Renal pelvis (tissue), 4 donors: ENCODE measurements around the gene ANAPC13. TPM values are rescaled to one million over a fixed set of nuclear protein-coding genes. Genes with fewer than 3 reads are reported as not detected.

Experiments used
- DNase-seq: peaks from one replicate; pipeline ENCODE4 v3.0.0-alpha.2; 2013
- polyA plus RNA-seq, 3 donors: library from polyadenylated mRNA; unstranded; fragments of 120-200 nt; gene quantifications; one replicate each; pipeline ENCODE4 v1.2.1, GENCODE V29; 2013; ENCODE audit not compliant: insufficient read length in 3 of 3

The ANAPC13 gene
- polyA plus RNA-seq, 3 donors, result 114 to 128 (median 119) TPM

GRCh38 chr3:134496471-134497071 lies 10.8 kb upstream of the ANAPC13 start:
- DNase-seq, result no peak

- no peak for DNase-seq
Measured at GRCh38 chr3:134495980-134496379, 10.2 kb upstream of the ANAPC13 start.

- no peak for DNase-seq
Measured at GRCh38 chr3:134494495-134494894, 8.7 kb upstream of the ANAPC13 start.

GRCh38 chr3:134487406-134487805 lies 1.6 kb upstream of the ANAPC13 start:
- no peak for DNase-seq

GRCh38 chr3:134486577-134487041 lies 824 bp upstream of the ANAPC13 start:
- DNase-seq, result no peak

DNA sequence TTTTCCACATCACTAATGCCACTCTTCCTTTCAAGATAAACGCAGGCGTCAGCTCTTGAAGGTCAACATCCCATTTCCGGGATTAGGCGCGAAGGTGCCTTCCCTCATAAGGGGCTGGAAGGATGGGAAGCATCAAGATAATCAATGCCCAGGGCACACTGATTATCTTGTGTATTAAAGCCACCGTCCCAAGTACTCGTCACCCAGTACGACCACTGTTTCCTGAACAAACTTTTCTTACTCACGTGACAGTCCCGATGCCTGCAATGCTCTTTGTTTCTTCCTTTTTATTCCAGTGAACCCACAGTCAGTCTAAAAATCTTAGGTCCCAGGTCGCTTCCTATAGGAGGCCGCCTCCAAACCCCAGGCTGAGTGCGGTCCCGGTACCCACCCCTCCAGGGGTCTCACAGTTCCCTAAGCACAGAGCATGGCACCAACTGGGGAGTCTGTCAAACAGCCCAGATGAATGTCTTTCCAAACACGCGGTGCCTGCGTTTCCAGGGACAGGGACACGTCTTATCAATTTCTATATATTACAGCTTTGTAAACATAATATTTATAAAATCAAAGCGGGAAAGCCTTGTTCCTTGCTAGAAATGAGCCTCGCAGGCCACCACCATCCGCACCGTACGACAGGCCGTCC lies 589 bp downstream of the ANAPC13 start:
- DNase-seq, result no peak

DNA sequence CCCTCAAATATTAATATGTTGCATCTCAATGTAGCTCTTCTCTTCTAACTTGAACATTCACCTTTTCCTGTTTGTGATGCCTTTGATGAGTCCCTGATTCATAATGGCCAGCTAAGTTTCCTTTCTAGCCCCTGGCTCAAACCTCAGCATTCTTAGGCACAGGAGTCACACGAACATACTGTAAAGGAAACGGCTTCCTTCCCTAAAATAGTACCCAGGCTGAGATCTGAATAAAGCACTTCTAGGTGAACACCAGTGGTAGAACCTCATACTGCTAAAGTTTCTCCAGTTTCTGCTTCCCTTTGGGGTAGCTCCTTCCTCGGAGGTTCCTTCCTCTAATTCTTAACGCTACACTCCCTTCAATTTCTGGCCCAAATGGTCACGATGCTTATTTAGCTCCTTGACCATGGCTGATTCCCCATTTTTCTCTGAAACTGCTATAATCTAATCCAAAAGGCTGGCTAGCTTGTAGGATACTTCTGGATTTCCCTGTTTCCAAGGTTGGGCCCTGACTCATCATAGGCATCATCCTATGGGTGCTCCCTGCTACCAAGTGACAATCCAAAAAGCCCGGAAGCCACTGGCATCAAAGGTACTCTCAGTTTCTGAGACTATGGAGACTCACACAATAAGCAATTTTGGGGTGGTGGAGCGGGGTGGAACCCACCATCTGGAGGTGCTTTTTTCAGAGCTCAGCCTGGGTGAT lies 2.4 kb downstream of the ANAPC13 start:
- no peak for DNase-seq

DNA sequence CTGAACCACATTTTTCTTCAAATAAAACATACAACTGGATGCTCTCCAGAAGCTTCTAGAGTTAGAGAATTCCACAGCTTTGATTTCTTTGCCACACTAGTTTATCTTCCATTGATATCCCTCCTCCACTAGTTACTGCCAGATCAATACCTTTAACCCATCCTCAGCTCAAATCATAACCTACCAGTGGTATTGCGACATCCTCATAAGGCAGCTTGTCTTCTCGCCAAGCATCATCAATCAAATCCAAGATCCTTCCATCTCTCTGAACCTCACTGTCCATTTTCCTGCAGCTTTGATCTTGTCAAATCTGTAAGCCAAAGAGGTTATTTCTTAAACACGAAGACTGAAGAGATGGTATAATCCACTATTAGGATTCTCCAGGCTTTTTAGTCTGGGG lies 3.2 kb downstream of the ANAPC13 start:
- DNase-seq, result no peak

- DNase-seq, result no peak
Measured at GRCh38 chr3:134481166-134481565, 4.6 kb downstream of the ANAPC13 start.

- no peak for DNase-seq
Measured at GRCh38 chr3:134480546-134480945, 5.2 kb downstream of the ANAPC13 start.

- peak; percentile 57 for DNase-seq
Measured at GRCh38 chr3:134477938-134478337, 7.8 kb downstream of the ANAPC13 start.

DNA sequence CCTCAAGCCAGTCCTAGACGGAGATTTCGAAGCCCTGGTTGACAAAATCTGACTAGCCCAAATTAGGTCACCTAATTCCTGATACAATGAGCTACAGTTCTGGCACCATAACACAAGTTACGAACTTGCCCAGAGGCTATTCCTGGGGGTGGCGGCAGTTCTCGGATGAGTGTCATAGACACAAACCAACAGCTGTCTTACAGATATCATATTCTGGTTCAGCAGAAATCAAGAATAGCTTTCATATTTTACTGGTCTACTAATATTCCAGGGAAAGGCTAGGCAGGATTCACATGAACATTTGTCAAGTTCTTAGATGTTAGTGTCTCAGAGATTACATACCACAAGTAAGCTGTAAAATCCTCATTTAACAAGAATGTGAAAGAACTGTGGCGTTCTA lies 8.8 kb downstream of the ANAPC13 start:
- no peak for DNase-seq

DNA sequence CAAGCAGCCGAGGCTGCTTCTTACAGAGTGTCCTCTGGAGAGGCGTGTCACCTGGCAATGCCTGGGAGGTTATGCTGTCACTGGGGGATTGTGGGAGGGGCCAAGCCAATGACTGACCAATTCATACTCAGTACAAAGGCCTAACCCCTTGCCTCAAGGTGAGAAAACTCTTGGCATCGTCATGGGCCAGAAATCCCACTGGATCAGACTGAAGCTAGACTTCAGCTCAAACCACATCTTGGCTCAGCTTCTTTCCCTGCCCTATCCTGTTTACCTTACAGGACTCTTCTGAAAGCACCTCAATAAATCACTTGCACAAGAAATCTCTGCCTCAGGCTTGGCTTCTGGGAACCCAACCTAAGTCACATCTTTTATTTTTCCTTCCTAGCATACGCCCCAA lies 9.5 kb downstream of the ANAPC13 start:
- DNase-seq, result no peak

DNA sequence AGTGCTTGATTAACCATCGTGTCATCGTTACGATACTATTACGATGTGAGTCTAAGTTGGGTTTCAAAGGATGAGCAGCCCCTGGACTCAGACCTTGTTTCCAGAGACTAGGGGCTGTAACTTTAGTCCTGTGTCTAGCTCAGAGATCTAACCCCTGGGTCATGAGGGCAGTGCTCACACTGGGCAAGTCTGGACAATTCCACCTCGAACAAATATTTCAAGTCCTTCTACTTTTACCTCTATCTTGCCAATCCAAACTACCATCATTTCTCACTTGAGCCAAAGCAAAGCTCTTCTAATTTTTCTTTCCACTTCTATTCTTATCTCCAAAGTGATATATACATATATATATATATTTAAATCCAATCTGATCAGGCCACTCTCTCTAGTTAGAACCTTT lies 10.8 kb downstream of the ANAPC13 start:
- no peak for DNase-seq

DNA sequence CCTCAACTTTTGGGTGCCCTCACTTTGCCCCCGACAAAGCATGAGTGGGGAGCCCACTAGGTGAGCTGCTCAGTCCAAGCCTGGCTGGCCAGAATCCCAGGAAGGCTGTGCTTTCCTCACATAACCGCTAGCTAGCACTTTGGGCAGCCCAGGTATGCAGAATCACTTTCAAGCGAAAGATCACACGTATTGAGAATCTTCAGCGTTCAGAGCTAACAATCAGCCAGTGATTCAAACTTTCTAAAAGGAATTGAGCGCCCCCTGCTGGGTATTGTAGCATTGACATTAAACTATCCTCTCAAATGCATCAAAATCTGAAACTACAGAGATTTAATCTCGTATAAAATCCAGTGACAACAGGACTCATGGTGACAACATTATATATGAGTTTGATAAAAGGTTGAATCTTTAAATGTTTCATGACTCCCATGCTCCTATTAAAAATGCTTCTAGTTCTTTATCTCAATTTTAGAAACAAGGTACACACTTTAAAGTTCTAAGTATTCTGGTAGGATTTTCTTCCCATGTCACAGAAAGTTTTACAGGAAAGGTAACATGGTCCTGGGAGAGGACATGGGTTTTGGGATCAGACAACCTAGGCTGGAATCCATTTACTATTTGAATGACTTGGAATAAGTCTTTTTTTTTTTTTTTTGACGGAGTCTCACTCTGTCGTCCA lies 11.8 kb downstream of the ANAPC13 start:
- peak; percentile 84 for DNase-seq

GRCh38 chr3:134472831-134473230 lies 13.0 kb downstream of the ANAPC13 start:
- DNase-seq, result no peak

- no peak for DNase-seq
Measured at GRCh38 chr3:134471521-134472193, 14.1 kb downstream of the ANAPC13 start.

DNA sequence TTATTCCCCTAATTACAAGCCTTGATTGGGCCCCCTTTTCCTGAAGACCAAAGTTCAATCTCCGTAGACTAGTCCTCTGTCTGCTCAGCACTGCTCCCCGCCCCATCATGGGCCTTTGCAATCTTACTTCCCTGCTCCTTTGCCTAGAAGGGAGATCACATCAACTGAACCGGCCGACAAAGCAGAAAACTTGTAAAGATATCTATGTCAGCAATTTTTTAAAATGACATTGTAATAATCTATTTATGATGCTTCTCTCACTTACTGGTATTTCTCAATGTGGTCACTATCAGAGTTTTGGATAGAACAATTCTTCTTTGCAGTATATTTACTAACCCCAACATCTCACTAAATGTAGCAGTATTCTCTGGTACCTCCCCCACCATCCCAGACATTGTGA lies 17.3 kb downstream of the ANAPC13 start:
- DNase-seq, result no peak

DNA sequence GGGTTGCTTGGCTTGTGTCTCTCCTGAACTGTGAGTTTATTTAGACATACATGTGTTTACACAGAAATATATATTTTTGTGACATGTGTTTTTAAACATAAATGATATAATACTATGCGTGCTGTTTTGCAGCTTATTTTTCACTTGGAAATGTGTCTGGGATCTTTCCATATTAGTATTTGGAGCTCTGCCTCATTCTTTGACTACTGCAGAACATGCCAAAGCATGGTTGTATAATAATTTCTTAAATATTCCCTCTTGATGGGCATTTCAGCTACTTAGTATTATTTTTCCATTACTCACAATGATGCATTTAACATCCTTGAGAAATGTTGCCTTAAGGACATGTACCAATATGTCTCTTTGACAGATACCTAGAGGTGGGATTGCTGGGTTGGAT lies 19.5 kb downstream of the ANAPC13 start:
- DNase-seq, result no peak

DNA sequence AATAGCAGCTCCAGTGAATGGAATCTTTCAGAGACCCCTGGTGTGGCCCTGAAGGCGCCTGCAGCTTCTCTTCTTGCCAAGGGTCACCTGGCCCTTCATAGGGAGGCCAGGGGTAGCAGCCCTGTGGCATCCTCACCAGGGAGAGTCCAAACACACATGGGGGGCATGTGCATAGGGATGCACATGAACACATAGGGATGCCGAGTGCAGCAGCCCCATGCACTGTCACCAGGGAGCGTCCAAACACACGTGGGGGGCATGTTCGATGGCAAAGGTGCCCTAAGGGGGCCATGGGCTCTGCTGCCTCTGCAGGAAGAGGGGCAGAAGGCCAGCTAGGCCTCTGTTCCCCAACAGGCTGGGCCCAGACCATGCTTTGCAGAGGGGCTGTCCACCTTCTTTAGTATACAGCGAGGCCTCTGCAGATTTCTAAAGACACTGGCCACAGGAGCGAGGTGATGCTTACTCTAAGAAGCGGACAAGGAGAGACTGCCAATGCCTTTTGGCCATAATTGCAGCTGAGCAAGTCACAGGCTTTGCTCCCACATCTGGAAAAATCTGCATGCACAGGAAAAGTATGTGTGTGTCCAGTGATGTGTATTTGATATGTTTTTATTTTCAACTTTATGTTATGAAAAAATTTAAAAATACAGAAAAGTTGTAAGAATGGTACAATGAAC lies 21.0 kb downstream of the ANAPC13 start:
- no peak for DNase-seq

GRCh38 chr3:134464064-134464688 lies 21.6 kb downstream of the ANAPC13 start:
- DNase-seq, result peak; percentile 94
